ENCODE measurements around the gene UNC5C. TPM values are rescaled to one million over a fixed set of nuclear protein-coding genes. Genes with fewer than 3 reads are reported as not detected.

UNC5C gene
- total RNA-seq, 1 donor from 2014 or later, result 0.97 TPM

DNA sequence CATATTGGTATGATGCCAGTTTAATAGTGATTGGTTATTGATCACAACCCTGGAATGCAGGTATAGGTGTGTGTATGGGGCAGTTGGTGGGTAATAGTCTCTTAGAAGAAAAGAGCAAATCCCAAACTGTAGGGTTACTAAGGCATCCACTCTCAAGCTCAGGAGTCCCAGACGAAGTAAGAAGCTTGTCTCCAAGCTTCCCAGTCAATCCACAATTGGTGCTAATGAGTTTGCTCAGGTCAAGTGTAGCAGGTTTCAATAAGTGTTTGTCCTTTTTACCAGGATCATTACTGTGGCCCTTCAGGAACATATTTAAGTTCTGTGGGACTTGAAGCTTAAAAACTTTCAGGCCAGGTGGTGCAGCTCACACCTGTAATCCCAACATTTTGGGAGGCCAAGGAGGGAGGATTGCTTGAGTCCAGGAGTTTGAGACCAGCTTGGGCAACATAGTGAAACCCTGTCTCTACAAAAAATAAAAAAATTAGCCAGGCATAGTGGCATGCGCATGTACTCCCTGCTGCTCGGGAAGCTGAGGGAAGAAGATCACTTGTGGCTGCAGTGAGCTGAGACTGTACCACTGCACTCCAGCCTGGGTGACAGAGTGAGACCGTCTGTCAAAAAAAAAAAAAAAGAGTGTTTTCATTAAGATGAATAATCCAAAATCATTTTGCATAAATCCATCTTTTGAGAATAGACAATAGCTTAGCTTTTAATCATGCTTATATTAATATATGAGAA is 166.8 kb downstream of the UNC5C start:
- Mint-ChIP-seq H3K9me3 (ENCODE audit: unreplicated experiment) (no peaks in the 10 kb centered on the region), H3K4me1 (ENCODE audit: unreplicated experiment) (peaks cover 3% of the 10 kb centered on the region), H3K27ac (ENCODE audit: unreplicated experiment) (no peak overlapping the region), H3K27me3 (ENCODE audit: unreplicated experiment) (peaks cover 4% of the 10 kb centered on the region), H3K4me3 (ENCODE audit: unreplicated experiment) (no peak overlapping the region), H3K36me3 (ENCODE audit: low read depth, unreplicated experiment) (no peaks in the 10 kb centered on the region)
- DNase-seq (ENCODE audit: low spot score), result no peak
- TF ChIP-seq CTCF (IDR thresholded peaks at IDR 0.05; ENCODE audit: unreplicated experiment), result no peak

- H3K4me1 Mint-ChIP-seq (ENCODE audit: unreplicated experiment), result no peaks in the 10 kb centered on the region
- H3K9me3 Mint-ChIP-seq (ENCODE audit: unreplicated experiment), result no peaks in the 10 kb centered on the region
- DNase-seq (ENCODE audit: low spot score), result no peak
- TF ChIP-seq CTCF (IDR thresholded peaks at IDR 0.05; ENCODE audit: unreplicated experiment), result no peak
- peaks cover 4% of the 10 kb centered on the region for H3K27me3 Mint-ChIP-seq (ENCODE audit: unreplicated experiment)
- no peaks in the 10 kb centered on the region for H3K36me3 Mint-ChIP-seq (ENCODE audit: low read depth, unreplicated experiment)
- no peak overlapping the region for H3K27ac Mint-ChIP-seq (ENCODE audit: unreplicated experiment)
- H3K4me3 Mint-ChIP-seq (ENCODE audit: unreplicated experiment), result no peak overlapping the region
Observed at GRCh38 chr4:95379633-95380032, 169.1 kb downstream of the UNC5C start.

DNA sequence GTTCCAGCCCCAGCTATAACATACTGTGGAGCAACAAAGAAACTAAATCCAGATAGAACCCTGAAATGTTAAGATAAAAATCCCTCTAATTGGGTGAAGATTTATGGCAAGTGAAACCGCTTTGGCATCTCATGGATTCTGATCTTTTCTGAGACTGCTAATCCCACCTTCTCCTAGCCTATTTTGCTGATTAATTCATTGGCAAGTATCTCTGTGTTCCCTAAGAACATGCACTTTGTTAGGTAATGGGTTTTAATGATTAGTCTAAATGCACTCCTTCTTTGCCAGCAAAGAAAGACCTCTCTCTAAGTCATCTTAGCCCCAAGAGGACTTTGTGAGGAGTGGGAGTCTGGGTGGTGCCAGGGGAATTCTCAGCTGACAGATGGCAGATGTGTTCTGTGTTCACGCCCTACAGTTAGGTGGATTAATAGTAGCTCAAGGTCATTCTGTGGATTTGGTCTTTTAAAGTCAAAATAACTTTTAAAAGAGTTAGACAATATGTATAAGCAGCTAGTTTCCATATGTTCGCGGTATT is 171.3 kb downstream of the UNC5C start:
- Mint-ChIP-seq H3K36me3 (ENCODE audit: low read depth, unreplicated experiment) (no peaks in the 10 kb centered on the region), H3K4me3 (ENCODE audit: unreplicated experiment) (no peak overlapping the region), H3K27ac (ENCODE audit: unreplicated experiment) (no peak overlapping the region), H3K27me3 (ENCODE audit: unreplicated experiment) (no peaks in the 10 kb centered on the region), H3K9me3 (ENCODE audit: unreplicated experiment) (no peaks in the 10 kb centered on the region), H3K4me1 (ENCODE audit: unreplicated experiment) (no peaks in the 10 kb centered on the region)
- DNase-seq (ENCODE audit: low spot score), result no peak
- TF ChIP-seq CTCF (IDR thresholded peaks at IDR 0.05; ENCODE audit: unreplicated experiment), result no peak

- no peaks in the 10 kb centered on the region for H3K4me1 Mint-ChIP-seq (ENCODE audit: unreplicated experiment)
- no peak for TF ChIP-seq CTCF (IDR thresholded peaks at IDR 0.05; ENCODE audit: unreplicated experiment)
Observed at GRCh38 chr4:95371476-95372224, 177.1 kb downstream of the UNC5C start.

DNA sequence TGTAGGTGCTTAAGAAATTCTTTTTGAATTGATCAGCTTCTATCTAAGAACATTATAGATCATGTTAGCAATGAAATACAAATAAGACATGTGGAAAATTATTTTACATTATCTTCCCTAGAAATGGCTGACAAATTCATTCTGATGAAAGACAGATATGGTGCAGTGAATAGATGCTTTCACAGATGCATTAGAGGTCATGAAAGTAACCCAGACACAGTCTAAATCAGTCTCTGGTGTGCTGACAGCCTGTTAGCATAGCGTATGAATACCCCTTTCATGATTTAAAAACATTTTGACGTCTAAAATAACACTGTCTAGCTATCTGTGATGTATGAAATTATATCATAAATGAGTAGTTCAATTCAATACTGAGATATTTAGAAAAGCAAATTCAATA is 180.9 kb downstream of the UNC5C start:
- no peak for TF ChIP-seq CTCF (IDR thresholded peaks at IDR 0.05; ENCODE audit: unreplicated experiment)
- no peaks in the 10 kb centered on the region for H3K9me3 Mint-ChIP-seq (ENCODE audit: unreplicated experiment)
- H3K4me1 Mint-ChIP-seq (ENCODE audit: unreplicated experiment), result no peaks in the 10 kb centered on the region
- no peaks in the 10 kb centered on the region for H3K36me3 Mint-ChIP-seq (ENCODE audit: low read depth, unreplicated experiment)
- no peaks in the 10 kb centered on the region for H3K27me3 Mint-ChIP-seq (ENCODE audit: unreplicated experiment)
- no peak for DNase-seq (ENCODE audit: low spot score)
- no peak overlapping the region for H3K4me3 Mint-ChIP-seq (ENCODE audit: unreplicated experiment)
- no peak overlapping the region for H3K27ac Mint-ChIP-seq (ENCODE audit: unreplicated experiment)

More at GRCh38 chr4:95371476-95372224, 177.1 kb downstream of the UNC5C start:
- Mint-ChIP-seq H3K27ac (ENCODE audit: unreplicated experiment) (no peak overlapping the region), H3K36me3 (ENCODE audit: low read depth, unreplicated experiment) (no peaks in the 10 kb centered on the region), H3K4me3 (ENCODE audit: unreplicated experiment) (no peak overlapping the region), H3K9me3 (ENCODE audit: unreplicated experiment) (no peaks in the 10 kb centered on the region), H3K27me3 (ENCODE audit: unreplicated experiment) (no peaks in the 10 kb centered on the region)
- no peak for DNase-seq (ENCODE audit: low spot score)
